ENCODE data around the gene ARL11. TPM values are rescaled to one million over a fixed set of nuclear protein-coding genes. Genes with fewer than 3 reads are reported as not detected.

The ARL11 gene
- total RNA-seq, 1 donor from 2014 or later, result 0.89 TPM

DNA sequence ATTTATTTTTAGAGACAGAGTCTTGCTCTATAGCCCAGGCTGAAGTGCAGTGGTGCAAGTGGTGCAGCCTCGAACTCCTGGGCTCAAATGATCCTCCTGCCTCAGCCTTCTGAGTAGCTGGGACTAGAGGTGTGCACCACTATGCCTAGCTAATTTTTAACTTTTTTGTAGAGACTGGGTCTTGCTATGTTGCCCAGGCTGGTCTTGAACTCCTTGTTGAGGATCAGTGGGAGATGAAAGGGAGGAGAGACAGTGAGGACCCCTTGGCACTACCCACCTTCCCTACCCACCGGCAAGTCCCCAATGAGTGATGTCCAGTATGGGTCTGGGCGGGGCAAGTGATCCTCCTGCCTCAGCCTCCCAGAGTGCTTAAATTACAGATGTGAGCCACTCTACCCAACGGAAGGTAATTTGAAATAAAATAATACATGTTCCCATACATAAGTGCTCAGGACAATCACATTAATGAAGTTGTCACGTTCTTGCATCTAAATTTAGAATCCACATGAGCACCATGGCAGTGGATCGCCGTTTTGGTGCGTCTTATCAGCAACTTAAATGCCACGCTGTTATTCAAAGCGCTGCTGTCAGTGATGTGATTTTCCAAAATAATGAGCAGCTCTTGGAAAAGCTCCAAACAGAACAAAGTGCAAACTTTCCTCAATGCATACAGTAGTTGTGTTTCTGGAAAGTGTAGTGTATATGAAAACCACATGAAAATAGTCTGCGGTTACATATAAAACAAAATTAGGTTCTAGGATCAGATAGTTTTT lies 5.9 kb upstream of the ARL11 start:
- Mint-ChIP-seq H3K27me3 (ENCODE audit: low read depth) (peaks cover 4% of the 10 kb centered on the region), H3K9me3 (no peaks in the 10 kb centered on the region), H3K4me3 (ENCODE audit: low read depth) (no peak overlapping the region), H3K27ac (no peak overlapping the region), H3K36me3 (ENCODE audit: low read depth) (no peaks in the 10 kb centered on the region), H3K4me1 (ENCODE audit: low read depth) (no peaks in the 10 kb centered on the region)
- intact Hi-C loops (cut with micrococcal nuclease), result no loop called here
- no peak for DNase-seq (ENCODE audit: low spot score)

GRCh38 chr13:49624229-49624628 lies 4.1 kb upstream of the ARL11 start:
- intact Hi-C loops (cut with micrococcal nuclease), result no loop called here
- Mint-ChIP-seq H3K27me3 (ENCODE audit: low read depth) (peaks cover 4% of the 10 kb centered on the region), H3K4me3 (ENCODE audit: low read depth) (no peak overlapping the region), H3K4me1 (ENCODE audit: low read depth) (peaks cover 10% of the 10 kb centered on the region), H3K27ac (no peak overlapping the region), H3K36me3 (ENCODE audit: low read depth) (no peaks in the 10 kb centered on the region), H3K9me3 (no peaks in the 10 kb centered on the region)
- DNase-seq (ENCODE audit: low spot score), result no peak

DNA sequence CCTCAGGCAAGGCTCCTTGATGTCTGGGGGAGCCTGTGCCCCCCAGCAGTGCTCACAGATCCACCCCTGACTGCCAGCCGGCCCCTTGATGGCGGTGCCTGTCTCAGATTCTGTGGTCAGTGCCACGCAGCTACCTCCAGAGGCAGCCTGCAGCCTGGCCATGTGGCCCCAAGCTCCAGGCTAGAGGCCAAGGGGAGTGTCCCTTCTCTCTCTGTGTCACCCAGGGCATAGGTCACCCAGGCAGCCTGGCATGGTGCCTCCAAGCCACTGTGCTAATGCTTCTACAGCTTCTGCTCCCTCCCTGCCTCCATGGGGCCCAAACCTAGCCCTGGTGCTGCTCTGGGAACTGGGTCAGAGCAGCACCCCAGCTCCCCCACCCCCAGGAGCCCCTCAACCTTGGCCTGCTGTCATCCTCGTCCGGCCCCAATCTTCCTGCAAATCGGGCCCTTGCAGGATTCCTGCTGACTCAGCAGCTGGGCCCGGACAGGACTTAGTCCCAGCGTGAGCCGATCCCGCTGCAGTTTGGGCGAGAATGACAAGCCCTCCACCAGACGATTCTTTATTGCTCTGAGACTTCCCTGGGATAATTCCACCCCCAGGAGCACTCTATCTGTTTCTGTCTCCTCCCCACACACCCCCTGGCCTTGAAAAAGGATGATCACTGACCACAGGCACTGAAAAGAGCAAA lies 2.8 kb upstream of the ARL11 start:
- no peak overlapping the region for H3K4me3 Mint-ChIP-seq (ENCODE audit: low read depth)
- no peak for DNase-seq (ENCODE audit: low spot score)
- H3K36me3 Mint-ChIP-seq (ENCODE audit: low read depth), result no peaks in the 10 kb centered on the region
- H3K4me1 Mint-ChIP-seq (ENCODE audit: low read depth), result peaks cover 13% of the 10 kb centered on the region
- no peak overlapping the region for H3K27ac Mint-ChIP-seq
- peaks cover 4% of the 10 kb centered on the region for H3K27me3 Mint-ChIP-seq (ENCODE audit: low read depth)
- intact Hi-C loops (cut with micrococcal nuclease), result no loop called here
- no peaks in the 10 kb centered on the region for H3K9me3 Mint-ChIP-seq

DNA sequence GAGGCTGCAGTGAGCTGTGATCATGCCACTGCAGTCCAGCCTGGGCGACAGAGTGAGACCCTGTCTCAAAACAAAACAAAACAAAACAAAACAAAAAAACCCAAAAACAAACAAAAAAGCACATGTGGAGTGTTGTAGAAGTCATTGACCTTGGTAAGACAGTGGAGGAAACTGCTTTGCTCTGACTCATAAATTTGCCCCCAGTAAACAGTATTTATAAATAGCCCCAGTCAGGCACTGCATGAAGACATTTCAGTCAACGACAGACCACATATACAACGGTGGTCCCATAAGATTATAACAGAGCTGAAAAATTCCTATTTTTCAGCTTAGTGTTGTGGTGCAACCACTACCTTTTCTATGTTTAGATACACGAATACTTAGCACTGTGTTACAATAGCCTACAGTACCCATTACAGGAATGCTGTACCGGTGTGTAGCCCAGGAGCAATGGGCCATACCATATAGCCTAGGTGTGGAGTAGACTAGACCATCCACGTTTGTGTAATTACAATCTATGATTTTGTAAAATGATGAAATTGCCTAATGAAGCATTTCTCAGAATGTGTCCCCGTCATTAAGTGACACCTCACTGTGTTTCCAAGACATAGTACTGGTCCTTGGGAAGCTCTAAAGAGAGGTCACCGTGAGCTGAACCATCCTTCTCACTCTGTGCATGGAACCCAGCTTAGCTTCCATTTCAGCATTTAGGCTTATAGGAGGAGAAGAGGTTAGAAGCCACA lies 1.1 kb downstream of the ARL11 start:
- Mint-ChIP-seq H3K4me3 (ENCODE audit: low read depth) (peak overlapping the region; percentile 85), H3K36me3 (ENCODE audit: low read depth) (no peaks in the 10 kb centered on the region), H3K27me3 (ENCODE audit: low read depth) (no peaks in the 10 kb centered on the region), H3K4me1 (ENCODE audit: low read depth) (peaks cover 13% of the 10 kb centered on the region), H3K27ac (no peak overlapping the region), H3K9me3 (no peaks in the 10 kb centered on the region)
- intact Hi-C loops (cut with micrococcal nuclease), result no loop called here
- no peak for DNase-seq (ENCODE audit: low spot score)

DNA sequence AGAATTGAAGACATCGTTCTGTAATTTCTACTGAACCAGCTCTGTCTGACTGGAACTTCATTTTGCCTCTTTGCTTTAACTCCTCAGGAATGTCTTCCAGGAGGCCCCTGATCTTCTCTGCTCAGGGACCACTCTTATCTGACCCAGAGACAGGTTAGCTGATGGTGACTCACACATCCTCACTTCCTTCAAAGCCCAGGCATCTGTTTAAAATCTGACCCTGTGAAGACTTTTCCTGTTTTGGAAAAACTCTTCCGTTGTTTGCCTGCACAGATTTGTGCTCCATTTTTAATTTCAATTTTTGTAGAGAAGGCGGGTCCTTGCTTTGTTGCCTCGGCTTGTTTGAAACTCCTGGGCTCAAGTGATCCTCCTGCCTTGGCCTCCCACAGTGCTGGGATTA lies 1.6 kb downstream of the ARL11 start:
- intact Hi-C loops (cut with micrococcal nuclease), result no loop called here
- Mint-ChIP-seq H3K27me3 (ENCODE audit: low read depth) (no peaks in the 10 kb centered on the region), H3K4me3 (ENCODE audit: low read depth) (no peak overlapping the region), H3K9me3 (no peaks in the 10 kb centered on the region), H3K36me3 (ENCODE audit: low read depth) (no peaks in the 10 kb centered on the region), H3K27ac (no peak overlapping the region), H3K4me1 (ENCODE audit: low read depth) (peaks cover 15% of the 10 kb centered on the region)
- no peak for DNase-seq (ENCODE audit: low spot score)

DNA sequence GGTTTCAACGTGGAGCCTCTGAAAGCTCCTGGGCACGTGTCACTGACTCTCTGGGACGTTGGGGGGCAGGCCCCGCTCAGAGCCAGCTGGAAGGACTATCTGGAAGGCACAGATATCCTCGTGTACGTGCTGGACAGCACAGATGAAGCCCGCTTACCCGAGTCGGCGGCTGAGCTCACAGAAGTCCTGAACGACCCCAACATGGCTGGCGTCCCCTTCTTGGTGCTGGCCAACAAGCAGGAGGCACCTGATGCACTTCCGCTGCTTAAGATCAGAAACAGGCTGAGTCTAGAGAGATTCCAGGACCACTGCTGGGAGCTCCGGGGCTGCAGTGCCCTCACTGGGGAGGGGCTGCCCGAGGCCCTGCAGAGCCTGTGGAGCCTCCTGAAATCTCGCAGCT lies 2.3 kb downstream of the ARL11 start:
- Mint-ChIP-seq H3K4me3 (ENCODE audit: low read depth) (no peak overlapping the region), H3K36me3 (ENCODE audit: low read depth) (no peaks in the 10 kb centered on the region), H3K4me1 (ENCODE audit: low read depth) (peaks cover 19% of the 10 kb centered on the region), H3K27me3 (ENCODE audit: low read depth) (no peaks in the 10 kb centered on the region), H3K27ac (no peak overlapping the region), H3K9me3 (no peaks in the 10 kb centered on the region)
- intact Hi-C loops (cut with micrococcal nuclease), result no loop called here
- DNase-seq (ENCODE audit: low spot score), result no peak

DNA sequence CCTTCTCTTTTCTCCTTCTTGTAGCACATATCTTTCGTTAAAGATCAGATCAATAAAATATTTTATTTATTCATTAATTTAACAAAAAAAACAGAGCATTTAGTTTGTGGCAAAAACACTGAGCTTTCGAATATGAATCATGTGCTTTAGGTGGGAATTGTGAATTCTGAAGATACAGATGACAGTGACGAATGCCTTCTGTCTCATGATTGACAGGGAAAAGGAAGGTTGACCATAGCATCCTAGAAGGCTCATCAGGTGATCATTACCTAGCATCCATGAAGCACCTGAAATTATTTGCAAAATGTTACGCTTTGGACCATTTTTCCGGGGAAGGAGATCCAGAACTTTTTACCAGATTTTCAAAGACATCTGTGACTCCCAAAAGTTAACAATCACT lies 3.8 kb downstream of the ARL11 start:
- no peak overlapping the region for H3K27ac Mint-ChIP-seq
- DNase-seq (ENCODE audit: low spot score), result no peak
- H3K36me3 Mint-ChIP-seq (ENCODE audit: low read depth), result no peaks in the 10 kb centered on the region
- intact Hi-C loops (cut with micrococcal nuclease), result no loop called here
- H3K27me3 Mint-ChIP-seq (ENCODE audit: low read depth), result no peaks in the 10 kb centered on the region
- H3K9me3 Mint-ChIP-seq, result no peaks in the 10 kb centered on the region
- H3K4me1 Mint-ChIP-seq (ENCODE audit: low read depth), result peaks cover 19% of the 10 kb centered on the region
- no peak overlapping the region for H3K4me3 Mint-ChIP-seq (ENCODE audit: low read depth)

- Mint-ChIP-seq H3K4me1 (ENCODE audit: low read depth) (peaks cover 11% of the 10 kb centered on the region), H3K36me3 (ENCODE audit: low read depth) (no peaks in the 10 kb centered on the region), H3K27ac (no peak overlapping the region), H3K27me3 (ENCODE audit: low read depth) (no peaks in the 10 kb centered on the region), H3K9me3 (no peaks in the 10 kb centered on the region), H3K4me3 (ENCODE audit: low read depth) (no peak overlapping the region)
- intact Hi-C loops (cut with micrococcal nuclease), result no loop called here
- no peak for DNase-seq (ENCODE audit: low spot score)
These were observed 5.4 kb downstream of the ARL11 start for GRCh38 chr13:49633710-49634109.

- H3K9me3 Mint-ChIP-seq, result no peaks in the 10 kb centered on the region
- no peak overlapping the region for H3K27ac Mint-ChIP-seq
- peak; percentile 20 for DNase-seq (ENCODE audit: low spot score)
- H3K4me3 Mint-ChIP-seq (ENCODE audit: low read depth), result peak overlapping the region; percentile 62
- intact Hi-C loops (cut with micrococcal nuclease), result no loop called here
- peaks cover 6% of the 10 kb centered on the region for H3K4me1 Mint-ChIP-seq (ENCODE audit: low read depth)
- H3K27me3 Mint-ChIP-seq (ENCODE audit: low read depth), result no peaks in the 10 kb centered on the region
- H3K36me3 Mint-ChIP-seq (ENCODE audit: low read depth), result no peaks in the 10 kb centered on the region
These were observed 7.5 kb downstream of the ARL11 start for GRCh38 chr13:49635599-49636433.

- intact Hi-C loops (cut with micrococcal nuclease), result no loop called here
- H3K4me1 Mint-ChIP-seq (ENCODE audit: low read depth), result peaks cover 6% of the 10 kb centered on the region
- no peak for DNase-seq (ENCODE audit: low spot score)
- H3K4me3 Mint-ChIP-seq (ENCODE audit: low read depth), result no peak overlapping the region
- no peak overlapping the region for H3K27ac Mint-ChIP-seq
- H3K9me3 Mint-ChIP-seq, result no peaks in the 10 kb centered on the region
- H3K27me3 Mint-ChIP-seq (ENCODE audit: low read depth), result no peaks in the 10 kb centered on the region
- no peaks in the 10 kb centered on the region for H3K36me3 Mint-ChIP-seq (ENCODE audit: low read depth)
These were observed 8.4 kb downstream of the ARL11 start for GRCh38 chr13:49636705-49637104.

DNA sequence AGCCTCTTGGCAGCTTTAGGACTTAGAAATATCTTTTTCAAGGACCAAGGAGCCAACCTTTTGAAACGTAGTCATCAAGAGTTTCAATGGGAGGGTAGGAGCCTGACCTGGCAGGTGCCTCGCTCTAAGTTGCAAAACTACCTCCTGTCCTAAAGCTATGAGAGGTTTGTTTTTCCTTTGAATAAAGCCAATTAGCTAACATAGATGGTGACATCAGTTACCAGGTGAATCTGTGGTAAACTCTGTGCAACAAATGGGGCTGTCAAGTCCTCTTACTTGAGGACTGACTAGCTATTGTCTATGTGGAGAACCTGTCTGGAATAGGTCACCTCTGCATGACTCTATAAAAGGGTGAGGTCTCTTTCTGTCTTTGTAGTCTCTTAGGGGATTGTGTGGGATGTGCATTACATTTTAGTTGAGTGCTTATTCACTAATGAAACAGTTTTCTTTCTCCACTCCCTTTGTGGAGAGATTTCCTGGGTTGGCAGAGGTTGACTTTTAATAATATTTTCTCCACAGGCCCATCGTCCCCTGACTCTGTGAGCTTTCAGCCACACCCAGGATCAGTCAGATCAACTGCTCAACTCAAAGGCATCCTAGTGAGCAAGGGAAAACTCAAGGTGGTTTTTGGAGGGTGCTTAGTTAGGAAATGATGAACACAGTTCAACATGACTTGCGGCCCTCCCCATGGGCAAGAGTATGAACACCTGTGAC lies 9.9 kb downstream of the ARL11 start:
- Mint-ChIP-seq H3K36me3 (ENCODE audit: low read depth) (no peaks in the 10 kb centered on the region), H3K27ac (no peak overlapping the region), H3K27me3 (ENCODE audit: low read depth) (no peaks in the 10 kb centered on the region), H3K4me3 (ENCODE audit: low read depth) (no peak overlapping the region), H3K9me3 (no peaks in the 10 kb centered on the region), H3K4me1 (ENCODE audit: low read depth) (peaks cover 6% of the 10 kb centered on the region)
- DNase-seq (ENCODE audit: low spot score), result no peak
- intact Hi-C loops (cut with micrococcal nuclease), result no loop called here

DNA sequence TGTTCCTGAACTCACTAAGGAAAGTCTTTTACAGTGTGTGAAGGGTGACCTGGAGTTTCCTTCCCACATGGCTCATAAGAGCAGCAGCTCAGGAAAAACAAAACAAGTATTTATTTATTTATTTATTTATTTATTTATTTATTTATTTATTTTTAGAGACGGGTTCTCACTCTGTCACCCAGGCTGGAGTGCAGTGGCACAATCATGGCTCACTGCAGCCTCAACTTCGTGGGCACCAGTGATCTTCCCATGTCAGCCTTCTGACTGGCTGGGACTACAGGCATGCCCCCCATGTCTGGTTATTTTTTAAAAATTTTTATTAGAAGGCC lies 10.4 kb downstream of the ARL11 start:
- H3K4me1 Mint-ChIP-seq (ENCODE audit: low read depth), result peaks cover 6% of the 10 kb centered on the region
- no peaks in the 10 kb centered on the region for H3K36me3 Mint-ChIP-seq (ENCODE audit: low read depth)
- H3K27ac Mint-ChIP-seq, result no peak overlapping the region
- intact Hi-C loops (cut with micrococcal nuclease), result no loop called here
- no peaks in the 10 kb centered on the region for H3K27me3 Mint-ChIP-seq (ENCODE audit: low read depth)
- DNase-seq (ENCODE audit: low spot score), result no peak
- no peaks in the 10 kb centered on the region for H3K9me3 Mint-ChIP-seq
- H3K4me3 Mint-ChIP-seq (ENCODE audit: low read depth), result no peak overlapping the region

Measured in activated T-helper 2 cell treated with anti-CD3 and anti-CD28 coated beads, Interferon-gamma antibody, Interleukin-2, Interleukin-4, amounts not matched to agents 10 μg/mL and 5 μg/mL and 100 μg/mL, durations not matched to agents 14 hours and 24 hours and 36 hours (primary cell).